HepG2 (cell line): ENCODE results near the gene NRSN2. TPM values are rescaled to one million over a fixed set of nuclear protein-coding genes. Genes with fewer than 3 reads are reported as not detected.

ENCODE experiments used
- ATF7-NPFF ChIP-seq: sonication (generic); formaldehyde crosslinking; IDR thresholded peaks from 2 replicates; pipeline ENCODE4 v1.8.1; 2023; ENCODE audit warnings: mild to moderate bottlenecking, low read depth, missing genetic modification reagents, moderate library complexity
- DPF2 ChIP-seq: sonication (generic); formaldehyde crosslinking; IDR thresholded peaks from 2 replicates; pipeline ENCODE4 v1.4.0; 2020; ENCODE audit warnings: mild to moderate bottlenecking, low read depth, missing genetic modification reagents, borderline replicate concordance
- DR1 ChIP-seq: sonication (generic); formaldehyde crosslinking; IDR thresholded peaks from 2 replicates; pipeline ENCODE4 v1.8.0; 2021; ENCODE audit warnings: mild to moderate bottlenecking, missing genetic modification reagents, inconsistent platforms
- HMGXB4 ChIP-seq, 2 experiments: sonication (generic) in 1 of 2; formaldehyde crosslinking in 1 of 2; IDR thresholded peaks; 2 replicates each; pipeline versions ENCODE4 v1.4.0 to v1.6.1; 2018 to 2020; ENCODE audit warnings: missing genetic modification reagents in 2 of 2, borderline replicate concordance in 1 of 2, low read depth in 1 of 2, mild to moderate bottlenecking in 1 of 2, missing biosample characterization in 1 of 2
- JUN ChIP-seq: sonication (generic); formaldehyde crosslinking; IDR thresholded peaks from 2 replicates; pipeline ENCODE4 v1.4.0; 2020; ENCODE audit warnings: mild to moderate bottlenecking, missing genetic modification reagents
- KMT2B ChIP-seq: IDR thresholded peaks from 2 replicates; pipeline ENCODE4 v1.6.1; 2016; ENCODE audit warnings: missing genetic modification reagents, missing compliant biosample characterization
- MAX ChIP-seq: IDR thresholded peaks from 2 replicates; pipeline ENCODE4 v1.6.1; 2012; ENCODE audit warnings: inconsistent platforms
- MIXL1 ChIP-seq: IDR thresholded peaks from 2 replicates; pipeline ENCODE4 v1.6.1; 2016
- SRSF4 ChIP-seq: fragments of 200-400 bp; formaldehyde crosslinking; IDR thresholded peaks from one replicate; pipeline ENCODE4 v1.6.1; 2018; ENCODE audit warnings: mild to moderate bottlenecking, low read depth, low read length, moderate library complexity; ENCODE audit not compliant: poor library complexity, severe bottlenecking
- THAP11 ChIP-seq: IDR thresholded peaks from 2 replicates; pipeline ENCODE4 v1.6.1; 2016; ENCODE audit warnings: missing biosample characterization, missing genetic modification reagents
- ZNF552 ChIP-seq: sonication (generic); formaldehyde crosslinking; IDR thresholded peaks from 2 replicates; pipeline ENCODE4 v1.9.0; 2022; ENCODE audit warnings: missing genetic modification reagents, mild to moderate bottlenecking, borderline replicate concordance
- ZNF567 ChIP-seq: sonication (generic); formaldehyde crosslinking; IDR thresholded peaks from 2 replicates; pipeline ENCODE4 v1.8.1; 2023; ENCODE audit warnings: mild to moderate bottlenecking, missing genetic modification reagents, borderline replicate concordance
- ZNF776 ChIP-seq: sonication (generic); formaldehyde crosslinking; IDR thresholded peaks from 2 replicates; pipeline ENCODE4 v1.4.0; 2020; ENCODE audit warnings: mild to moderate bottlenecking, missing genetic modification reagents
- polyA plus RNA-seq, 8 experiments: library from polyadenylated mRNA; depleted of rRNA in 3 of 8; stranded (reverse) in 7 of 8; unstranded in 1 of 8; fragments of >200 nt; fragmentation: Illumina TruSeq in 4 of 8; extraction: Trizol in 4 of 8; gene quantifications; 2 replicates each; pipeline versions ENCODE4 v1.2.1 to v1.2.3, GENCODE V29; 2011 to 2016; ENCODE audit warnings: low read depth in 4 of 8, missing spikeins in 1 of 8, mixed read lengths in 1 of 8; ENCODE audit not compliant: insufficient read depth in 1 of 8
- total RNA-seq, 5 experiments: library from RNA; depleted of rRNA; stranded (reverse); fragments of >200 nt; fragmentation: Illumina TruSeq; extraction: Trizol; gene quantifications; 2 replicates each; pipeline ENCODE4 v1.2.3, GENCODE V29; 2016; ENCODE audit warnings: low read depth in 1 of 5
- TF ChIP-seq, protein P1 (sequence below): sonication (generic); formaldehyde crosslinking; IDR thresholded peaks from 2 replicates; pipeline ENCODE4 v1.5.1; 2020; ENCODE audit warnings: missing genetic modification reagents, mild to moderate bottlenecking, borderline replicate concordance
- TF ChIP-seq, protein P2 (sequence below): sonication (generic); formaldehyde crosslinking; IDR thresholded peaks from 2 replicates; pipeline ENCODE4 v1.8.1; 2023; ENCODE audit warnings: missing genetic modification reagents, inconsistent platforms, borderline replicate concordance
- TF ChIP-seq, protein P3 (sequence below): sonication (generic); formaldehyde crosslinking; IDR thresholded peaks from 2 replicates; pipeline ENCODE4 v1.8.0; 2022; ENCODE audit warnings: mild to moderate bottlenecking, missing genetic modification reagents, borderline replicate concordance

The NRSN2 gene
- total and polyA plus RNA-seq, 2 of the 13 experiments (the other 11 are each of a cell fraction or from before 2014, with no cell fraction given), result 32.3 to 49.4 TPM

GRCh38 chr20:362271-363254 is 15.7 kb downstream of the NRSN2 start (continued):
- TF ChIP-seq, protein P1, sequence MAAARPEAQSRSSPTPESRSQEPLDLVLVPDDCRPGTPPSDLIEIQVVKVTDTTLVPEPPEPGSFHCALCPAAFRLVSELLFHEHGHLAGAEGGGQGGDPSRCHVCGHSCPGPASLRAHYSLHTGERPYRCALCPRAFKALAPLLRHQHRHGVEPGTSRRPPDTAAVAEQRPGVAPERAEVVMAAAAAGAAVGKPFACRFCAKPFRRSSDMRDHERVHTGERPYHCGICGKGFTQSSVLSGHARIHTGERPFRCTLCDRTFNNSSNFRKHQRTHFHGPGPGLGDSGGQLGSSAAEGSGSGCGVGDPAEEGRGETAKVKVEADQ (CRISPR knock-in tag), result peak; percentile 97; the same call in 1 of the 2 replicates
- TF ChIP-seq ATF7-NPFF (CRISPR knock-in tag) (peak; percentile 96), KMT2B (CRISPR knock-in tag) (peak; percentile 97), DPF2 (peak; percentile 88), HMGXB4 (CRISPR knock-in tag; IDR thresholded peaks at IDR 0.05; ENCODE audit: borderline replicate concordance in 1 of 2, low read depth in 1 of 2) (peak; percentile 94 to 99), ZNF776 (CRISPR knock-in tag) (peak; percentile 86; the same call in 1 of the 2 replicates), THAP11 (CRISPR knock-in tag) (peak; percentile 92), JUN (CRISPR knock-in tag) (peak; percentile 92), SRSF4 (no peak), DR1 (CRISPR knock-in tag) (no peak; the same call in 1 of the 2 replicates), MAX (peak; percentile 100), MIXL1 (CRISPR knock-in tag) (peak; percentile 99), ZNF552 (CRISPR knock-in tag) (peak; percentile 98), ZNF567 (CRISPR knock-in tag) (peak; percentile 98; the same call in 1 of the 2 replicates)
- TF ChIP-seq, protein P2, sequence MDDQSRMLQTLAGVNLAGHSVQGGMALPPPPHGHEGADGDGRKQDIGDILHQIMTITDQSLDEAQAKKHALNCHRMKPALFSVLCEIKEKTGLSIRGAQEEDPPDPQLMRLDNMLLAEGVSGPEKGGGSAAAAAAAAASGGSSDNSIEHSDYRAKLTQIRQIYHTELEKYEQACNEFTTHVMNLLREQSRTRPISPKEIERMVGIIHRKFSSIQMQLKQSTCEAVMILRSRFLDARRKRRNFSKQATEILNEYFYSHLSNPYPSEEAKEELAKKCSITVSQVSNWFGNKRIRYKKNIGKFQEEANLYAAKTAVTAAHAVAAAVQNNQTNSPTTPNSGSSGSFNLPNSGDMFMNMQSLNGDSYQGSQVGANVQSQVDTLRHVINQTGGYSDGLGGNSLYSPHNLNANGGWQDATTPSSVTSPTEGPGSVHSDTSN (CRISPR knock-in tag), result no peak
- TF ChIP-seq, protein P3, sequence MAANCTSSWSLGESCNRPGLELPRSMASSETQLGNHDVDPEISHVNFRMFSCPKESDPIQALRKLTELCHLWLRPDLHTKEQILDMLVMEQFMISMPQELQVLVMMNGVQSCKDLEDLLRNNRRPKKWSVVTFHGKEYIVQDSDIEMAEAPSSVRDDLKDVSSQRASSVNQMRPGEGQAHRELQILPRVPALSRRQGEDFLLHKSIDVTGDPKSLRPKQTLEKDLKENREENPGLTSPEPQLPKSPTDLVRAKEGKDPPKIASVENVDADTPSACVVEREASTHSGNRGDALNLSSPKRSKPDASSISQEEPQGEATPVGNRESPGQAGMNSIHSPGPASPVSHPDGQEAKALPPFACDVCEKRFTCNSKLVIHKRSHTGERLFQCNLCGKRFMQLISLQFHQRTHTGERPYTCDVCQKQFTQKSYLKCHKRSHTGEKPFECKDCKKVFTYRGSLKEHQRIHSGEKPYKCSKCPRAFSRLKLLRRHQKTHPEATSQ (CRISPR knock-in tag), result peak; percentile 86
